GM04503 (cell line): ENCODE data around the gene TSPAN11.

Experiments used
- DNase-seq: peaks from one replicate; pipeline ENCODE4 v3.0.0-alpha.2; 2012; ENCODE audit warnings: low read depth

TSPAN11 gene

DNA sequence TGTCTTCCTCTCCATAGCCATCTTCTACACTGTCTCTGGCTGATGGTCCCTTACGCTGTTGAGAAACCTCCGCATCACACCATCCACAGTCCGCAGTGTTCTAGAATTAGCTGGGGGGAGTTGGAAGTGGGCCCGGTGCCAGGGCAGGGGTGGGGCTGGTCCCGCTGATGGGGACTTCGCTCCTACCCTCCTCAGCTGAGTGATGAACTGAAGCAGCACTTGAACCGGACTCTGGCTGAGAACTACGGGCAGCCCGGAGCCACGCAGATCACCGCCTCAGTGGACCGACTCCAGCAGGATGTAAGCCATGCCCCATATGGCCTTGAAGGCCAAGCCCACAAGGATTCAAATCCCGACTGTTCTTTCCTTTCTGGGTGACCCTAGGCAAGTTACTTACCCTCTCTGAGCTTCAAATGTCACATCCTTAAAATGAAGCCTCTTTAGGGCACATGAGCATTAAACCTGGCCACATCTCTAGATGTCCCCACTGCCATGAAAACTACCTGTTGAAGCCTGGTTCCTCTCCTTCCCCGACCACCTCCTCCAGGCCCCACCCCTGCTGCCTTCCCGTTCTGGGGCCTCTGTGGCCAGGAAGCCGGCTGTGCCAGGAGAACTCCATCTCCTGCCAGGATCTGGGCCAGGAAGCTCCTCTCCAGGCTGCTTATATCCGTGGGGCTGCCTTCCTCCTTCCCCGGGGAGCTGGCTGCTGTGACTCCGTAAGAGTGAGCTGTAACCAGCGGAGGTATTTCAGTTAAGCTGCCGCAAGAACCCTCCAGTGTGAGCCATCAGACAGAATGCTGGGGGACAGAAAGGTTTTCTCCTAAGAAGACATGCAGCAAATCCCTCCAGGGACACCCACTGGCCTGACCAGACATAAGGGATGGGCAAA is 53.1 kb downstream of the TSPAN11 start:
- no peak for DNase-seq

DNA sequence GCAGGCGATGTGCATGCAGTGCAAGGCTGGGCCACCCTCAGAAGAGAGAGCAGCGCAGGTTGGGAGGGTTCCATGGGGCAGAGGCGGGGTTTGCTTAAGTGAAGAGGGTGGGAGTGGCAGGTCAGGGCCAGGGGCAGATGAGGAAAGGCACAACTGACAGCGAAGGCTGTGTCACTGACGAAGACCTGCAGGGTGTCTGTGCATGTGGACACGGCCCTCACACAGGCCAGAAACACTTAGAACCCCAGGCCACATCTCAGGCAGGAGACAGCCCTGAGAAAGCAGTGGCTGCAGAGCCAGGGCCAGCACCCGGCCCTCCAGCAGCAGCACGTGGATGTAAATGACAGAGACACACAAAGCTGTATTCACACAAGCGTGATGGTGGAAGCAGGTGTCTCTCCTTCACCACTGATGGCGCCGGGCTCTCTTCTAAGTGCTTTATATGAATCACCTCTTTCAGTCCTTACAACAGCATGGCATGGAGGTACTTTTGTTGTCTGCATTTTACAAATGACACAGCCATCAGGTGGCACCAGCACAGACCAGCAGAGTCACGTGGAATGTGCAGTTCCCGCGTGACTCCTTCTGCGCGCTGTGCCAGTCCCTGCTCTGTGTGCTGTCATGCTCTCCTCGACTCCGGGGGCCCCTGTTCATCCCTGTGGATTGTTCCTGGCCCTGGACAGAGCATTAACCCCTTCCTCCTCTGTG is 54.6 kb downstream of the TSPAN11 start:
- no peak for DNase-seq

DNA sequence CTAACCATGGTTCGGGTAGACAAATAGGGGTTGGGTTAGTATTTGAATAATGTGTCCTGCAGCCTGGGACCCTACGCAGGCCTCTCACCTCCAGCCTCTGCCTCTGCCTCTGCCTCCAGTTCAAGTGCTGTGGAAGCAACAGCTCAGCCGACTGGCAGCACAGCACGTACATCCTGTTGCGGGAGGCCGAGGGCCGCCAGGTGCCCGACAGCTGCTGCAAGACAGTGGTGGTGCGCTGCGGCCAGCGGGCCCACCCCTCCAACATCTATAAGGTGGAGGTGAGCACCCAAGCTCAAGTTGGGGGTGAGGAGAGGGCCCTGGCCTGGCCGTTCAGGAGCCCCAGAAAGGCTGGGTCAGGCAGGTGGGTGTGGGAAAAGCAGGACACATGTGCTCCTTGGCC is 55.9 kb downstream of the TSPAN11 start:
- no peak for DNase-seq

DNA sequence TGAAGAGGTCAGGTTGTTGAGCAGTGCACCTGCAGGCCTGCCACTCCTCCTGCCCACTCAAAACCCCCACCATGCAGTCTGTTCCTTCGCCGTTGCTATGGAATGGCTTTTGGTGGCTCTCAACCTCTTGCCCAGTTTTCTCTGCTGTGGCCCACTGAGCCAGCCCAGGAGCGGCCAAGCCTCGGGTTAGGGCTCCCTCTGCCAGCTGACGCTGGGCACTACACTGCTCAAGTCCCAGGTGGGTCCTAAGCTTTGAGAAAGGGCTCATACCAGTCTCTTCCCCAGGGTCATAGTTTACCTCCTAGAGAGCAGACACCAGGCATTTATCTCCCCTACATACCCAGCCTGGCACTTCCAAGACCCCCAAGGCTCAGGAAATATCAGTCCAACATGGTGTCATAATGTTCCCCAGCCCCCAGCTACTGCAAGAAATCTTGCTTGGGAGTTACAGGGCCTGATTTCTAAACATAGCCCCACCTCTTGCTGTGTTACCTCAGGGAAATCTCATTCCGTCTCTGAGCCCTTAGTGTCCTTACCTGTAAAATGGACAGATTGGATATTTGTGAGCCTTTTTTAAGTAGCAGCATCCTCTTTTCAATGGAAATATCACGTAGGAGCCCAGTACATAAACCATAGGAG is 59.4 kb downstream of the TSPAN11 start:
- DNase-seq: no peak

DNA sequence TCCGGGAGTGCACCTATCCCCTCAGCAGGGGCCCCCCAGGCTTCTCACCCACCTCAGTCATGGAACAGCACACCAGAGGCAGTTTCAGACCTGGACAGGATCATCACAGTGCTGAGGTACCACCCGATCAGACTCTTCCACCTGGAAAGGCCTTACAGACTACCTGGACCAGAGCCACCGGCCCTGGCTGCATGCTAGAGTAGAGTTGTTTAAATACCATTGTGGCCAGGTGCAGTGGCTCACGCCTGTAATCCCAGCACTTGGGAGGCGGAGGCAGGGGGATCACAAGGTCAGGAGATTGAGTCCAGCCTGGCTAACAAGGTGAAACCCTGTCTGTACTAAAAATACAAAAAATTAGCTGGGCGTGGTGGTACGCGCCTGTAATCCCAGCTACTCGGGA is 61.5 kb downstream of the TSPAN11 start:
- no peak for DNase-seq

DNA sequence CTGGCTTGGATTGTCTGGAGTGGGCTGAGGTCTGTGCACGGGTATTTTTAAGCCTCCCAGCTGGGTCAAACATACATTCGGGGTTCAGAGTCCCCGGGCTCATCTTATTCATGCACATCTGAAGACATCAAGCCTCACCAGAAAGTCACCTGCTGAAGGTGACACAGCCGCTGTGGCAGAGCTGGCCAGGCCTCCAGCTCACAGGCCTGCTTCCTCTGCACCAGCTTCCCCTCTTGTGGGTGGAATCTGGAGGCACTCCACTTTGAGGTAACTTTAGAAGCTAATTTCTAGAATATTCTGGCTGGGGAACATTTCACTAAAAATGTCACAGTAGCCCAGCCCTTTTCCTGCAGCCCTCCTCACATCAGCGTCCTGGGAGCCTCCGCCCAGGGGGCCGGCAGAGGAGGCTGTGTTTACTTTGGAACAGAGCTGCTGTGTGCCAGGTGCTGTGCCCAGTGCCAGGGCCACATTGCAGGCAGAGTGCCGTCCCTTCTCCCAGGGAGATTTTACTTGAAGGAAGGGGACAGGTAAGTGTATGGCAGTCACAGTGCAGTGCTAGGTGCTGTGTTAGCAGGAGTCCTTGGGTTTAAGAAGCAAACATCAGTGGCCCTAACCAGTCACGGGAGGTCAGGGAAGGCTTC is 62.2 kb downstream of the TSPAN11 start:
- no peak for DNase-seq

DNA sequence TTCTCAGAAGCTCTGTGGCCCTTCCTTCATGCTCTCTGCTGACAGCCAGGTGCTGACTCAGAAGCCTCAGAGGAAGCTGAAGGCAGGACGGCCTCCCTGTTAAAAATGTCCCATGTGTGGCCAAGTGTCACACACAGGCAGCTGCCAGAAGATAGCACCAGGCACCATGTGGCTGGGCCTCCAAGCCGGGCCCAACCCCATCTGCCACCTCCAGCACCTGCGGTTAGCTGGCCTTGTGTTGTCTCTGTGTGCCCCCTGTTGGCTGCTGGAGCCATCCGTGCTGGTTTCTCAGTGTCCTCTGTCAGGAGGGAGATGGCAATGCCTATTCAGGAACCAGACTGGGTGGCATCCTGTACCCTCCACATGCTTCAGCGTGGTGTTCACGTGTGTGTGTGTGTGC is 63.2 kb downstream of the TSPAN11 start:
- no peak for DNase-seq

DNA sequence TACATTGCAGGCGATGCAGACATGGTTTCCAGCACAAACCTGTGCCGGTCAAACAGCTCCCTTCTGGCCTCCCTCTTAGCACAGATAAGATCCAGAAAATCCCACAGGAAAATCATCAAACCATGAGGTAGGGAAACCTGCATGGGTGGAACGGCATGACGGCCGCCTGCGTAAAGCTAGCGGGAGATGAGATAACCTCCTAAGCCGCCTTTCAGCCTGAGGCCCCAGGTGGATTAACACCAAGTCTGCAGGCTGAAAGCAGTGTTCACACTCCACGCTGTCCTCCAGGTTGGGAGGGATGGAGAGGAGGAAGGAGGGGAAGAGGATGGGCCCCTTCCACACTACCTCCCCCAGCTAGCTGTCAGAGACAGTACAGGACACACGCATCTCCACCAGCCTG is 63.8 kb downstream of the TSPAN11 start:
- no peak for DNase-seq

DNA sequence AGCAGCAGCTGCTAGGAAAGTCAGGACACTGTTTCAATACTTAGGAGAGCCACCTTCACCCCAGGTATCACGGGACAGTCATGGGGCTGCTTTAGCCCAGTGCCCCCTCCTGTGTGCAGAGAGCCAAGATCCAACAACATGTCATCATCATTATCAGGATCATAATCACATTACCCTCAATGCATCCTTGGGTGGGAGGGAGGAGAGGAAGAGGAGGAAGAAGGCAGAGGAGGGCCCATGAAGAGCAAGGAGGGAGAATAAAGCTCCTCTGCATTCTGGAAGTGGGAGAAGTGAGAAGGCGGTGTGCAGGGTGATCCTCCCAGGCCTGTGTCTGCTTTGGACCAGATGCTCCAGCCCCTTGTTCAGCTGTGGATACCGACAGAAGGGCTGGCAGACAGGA is 64.2 kb downstream of the TSPAN11 start:
- DNase-seq: no peak

DNA sequence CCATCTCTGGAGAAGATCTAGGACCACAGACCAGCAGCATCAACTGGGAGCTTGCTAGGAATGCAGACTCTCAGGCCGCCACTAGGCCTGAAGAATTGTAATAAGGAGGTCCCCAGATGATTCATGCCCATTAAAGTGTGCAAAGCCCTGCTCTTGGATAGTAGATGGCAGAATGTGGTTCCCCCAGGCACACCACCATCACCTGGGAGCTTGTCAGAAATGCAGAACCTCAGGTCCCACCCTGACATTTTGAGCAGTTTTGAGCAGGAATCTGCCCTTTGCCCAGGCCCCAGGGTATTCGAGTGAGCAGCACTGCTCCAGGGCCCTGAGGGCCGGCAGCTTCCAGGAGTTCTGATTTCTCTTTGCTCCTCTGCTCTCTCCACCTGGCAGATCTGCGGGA is 64.9 kb downstream of the TSPAN11 start:
- no peak for DNase-seq

DNA sequence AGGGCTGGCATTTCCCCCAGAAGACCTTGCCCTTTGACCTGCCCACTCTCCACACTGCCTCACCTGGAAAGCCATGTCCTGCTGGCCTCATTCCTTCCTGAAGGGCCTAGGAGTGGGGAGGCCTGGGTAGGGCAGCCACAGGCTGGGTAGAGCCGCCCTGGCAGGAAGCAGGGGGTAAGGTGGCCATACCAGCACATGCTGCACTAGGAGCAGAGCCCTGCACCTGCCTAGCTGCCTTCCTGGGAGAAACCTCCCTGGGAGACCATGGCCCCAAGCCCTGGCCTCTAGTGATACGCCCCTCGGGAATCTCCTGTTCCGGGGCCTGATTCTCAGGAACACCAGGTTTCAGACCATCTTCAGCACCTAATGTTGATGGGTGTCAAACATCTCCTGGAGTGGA is 65.8 kb downstream of the TSPAN11 start:
- DNase-seq: no peak

DNA sequence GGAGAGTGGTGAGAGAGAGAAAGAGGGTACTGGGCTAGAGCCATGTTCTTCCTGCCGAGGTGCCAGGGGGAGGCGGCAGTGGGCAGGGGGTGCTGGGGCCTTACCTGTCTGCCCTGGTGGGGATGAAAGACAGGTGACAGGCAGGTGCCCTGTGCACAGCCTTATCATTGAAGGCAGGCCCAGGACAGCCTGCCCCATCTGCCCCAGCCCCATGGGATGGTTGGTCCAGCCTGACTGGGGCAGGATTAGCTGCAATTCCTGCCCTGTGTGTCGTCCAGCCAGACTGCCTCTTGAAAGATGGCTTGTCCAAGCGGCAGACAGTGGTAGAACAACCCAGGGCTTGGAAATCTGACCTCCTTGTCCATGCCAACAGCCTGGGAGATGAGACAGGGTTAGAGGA is 67.2 kb downstream of the TSPAN11 start:
- DNase-seq: no peak

DNA sequence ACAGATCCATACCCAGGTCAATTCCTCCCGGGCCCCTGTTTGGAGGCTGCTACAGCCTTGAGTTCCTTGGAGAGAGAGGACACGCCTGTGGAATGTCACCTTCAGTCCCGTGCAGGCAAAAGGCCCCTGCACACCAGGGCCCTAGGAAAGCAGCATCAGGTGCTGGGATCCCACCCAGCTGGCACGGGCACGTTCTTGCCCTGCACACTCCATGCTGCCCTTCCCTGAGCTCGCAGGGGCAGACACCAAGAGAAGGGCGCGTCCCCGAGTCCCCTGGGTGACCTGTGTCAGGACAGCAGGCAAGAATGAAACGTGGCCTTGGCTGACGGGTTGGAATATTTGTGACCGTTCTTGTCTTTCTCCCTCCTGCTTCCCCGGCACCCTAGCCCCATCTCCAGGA is 67.7 kb downstream of the TSPAN11 start:
- no peak for DNase-seq

DNA sequence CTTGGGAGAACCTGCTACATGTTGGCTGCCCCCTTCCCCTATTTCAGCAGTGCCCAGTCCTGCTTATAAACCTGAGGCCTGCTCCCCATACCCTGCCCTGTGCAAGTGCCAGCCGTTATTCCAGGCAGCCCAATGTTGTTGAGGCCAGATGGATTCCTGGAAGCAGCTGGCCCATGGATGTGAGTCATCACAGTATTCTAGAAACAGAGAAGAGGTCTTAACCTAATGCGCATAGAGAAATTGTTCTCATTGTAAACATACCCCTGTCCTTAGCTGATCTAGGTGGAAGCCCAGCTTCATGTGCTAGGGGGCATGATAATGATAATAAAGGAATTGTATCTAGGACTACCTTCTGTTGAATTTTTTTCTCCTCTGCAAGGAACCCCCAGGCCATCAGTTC is 69.7 kb downstream of the TSPAN11 start:
- DNase-seq: no peak

DNA sequence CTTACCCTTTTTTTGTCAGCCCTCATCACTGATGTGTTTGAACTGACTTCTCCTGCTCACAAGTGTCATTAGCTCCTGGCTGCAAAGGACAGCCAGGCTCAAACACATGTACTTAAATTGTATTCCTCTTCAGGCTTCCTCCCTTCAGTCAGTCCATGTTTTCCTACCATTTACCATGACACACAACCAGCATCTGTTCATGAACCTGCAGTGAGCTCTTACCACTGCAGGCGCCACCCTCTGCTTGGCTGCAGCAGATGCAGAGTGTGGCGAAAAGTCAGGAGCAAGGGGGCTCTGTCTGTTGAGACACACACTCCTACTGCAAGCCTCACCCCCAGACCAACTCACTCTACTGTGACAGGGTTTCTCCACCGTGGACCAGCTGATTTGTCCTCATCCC is 70.2 kb downstream of the TSPAN11 start:
- no peak for DNase-seq

DNA sequence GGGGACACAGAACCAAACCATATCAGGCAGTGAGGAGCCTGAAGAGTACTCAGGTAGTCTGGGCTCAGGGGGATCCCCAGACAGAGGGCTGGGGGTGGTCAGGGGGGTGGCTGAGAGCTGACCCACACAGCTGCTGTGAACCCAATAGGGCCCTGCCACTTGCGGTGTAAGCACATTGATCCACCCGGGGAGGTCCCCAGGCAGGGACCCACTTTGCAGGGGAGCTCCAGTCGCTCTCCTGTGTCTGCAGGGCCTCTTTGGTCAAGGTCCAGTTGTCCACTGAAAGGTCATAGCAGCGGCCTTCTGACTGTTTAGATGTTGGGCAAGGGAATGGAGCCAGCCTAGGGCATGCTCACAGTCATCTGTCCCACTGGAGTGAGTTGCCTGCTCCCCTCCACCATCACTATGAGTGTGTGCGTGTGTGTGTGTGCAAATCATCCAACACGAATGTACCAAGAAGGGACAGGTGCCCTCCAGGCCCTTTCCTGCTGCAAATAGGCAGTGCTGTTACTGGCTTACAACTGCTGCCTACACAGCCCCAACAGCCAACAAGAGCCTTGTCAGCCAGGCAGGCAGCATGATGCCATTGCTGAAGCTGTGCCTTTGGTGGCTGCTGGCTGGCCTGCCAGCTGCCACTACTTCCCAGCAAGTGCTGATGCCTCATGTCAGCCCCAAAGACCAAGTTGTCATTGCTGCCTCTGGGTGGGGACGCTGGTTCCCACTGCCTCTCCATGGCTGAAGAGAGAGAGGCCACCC is 71.3 kb downstream of the TSPAN11 start:
- DNase-seq: no peak

DNA sequence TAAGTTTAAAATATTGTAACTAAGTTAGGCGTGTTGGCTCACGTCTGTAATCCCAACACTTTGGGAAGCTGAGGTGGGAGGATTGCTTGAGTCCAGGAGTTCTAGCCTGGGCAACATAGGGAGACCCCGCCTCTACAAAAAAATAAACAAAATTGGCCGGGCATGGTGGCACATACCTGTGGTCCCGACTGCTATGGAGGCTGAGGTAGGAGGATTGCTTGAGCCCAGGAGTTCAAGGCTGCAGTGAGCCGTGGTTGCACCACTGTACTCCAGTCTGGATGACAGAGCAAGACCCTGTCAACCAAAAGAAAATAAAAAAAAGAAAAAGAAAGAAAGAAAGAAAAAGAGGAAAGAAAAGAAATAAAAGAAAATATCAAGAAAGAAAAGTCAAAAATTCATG is 72.5 kb downstream of the TSPAN11 start:
- no peak for DNase-seq

DNA sequence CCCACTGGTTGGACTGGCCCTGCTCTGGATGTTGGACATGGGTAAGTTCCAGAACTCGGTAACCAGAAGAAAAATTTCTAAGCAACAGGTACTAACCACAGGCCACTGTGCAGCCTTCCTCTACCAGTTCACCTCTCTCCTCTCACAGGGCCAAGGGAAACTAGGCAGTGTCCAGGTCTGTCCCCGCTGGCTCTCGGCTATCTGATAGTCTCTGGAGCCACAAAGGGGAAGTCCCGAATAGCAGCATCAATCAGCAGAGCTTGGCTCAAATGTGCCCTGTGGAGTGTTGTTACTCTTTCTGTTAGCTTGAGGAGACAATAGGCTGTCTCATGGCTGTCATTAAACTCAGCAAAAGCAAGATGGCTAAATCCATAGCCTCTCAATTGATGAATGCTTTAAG is 73.2 kb downstream of the TSPAN11 start:
- DNase-seq: no peak

DNA sequence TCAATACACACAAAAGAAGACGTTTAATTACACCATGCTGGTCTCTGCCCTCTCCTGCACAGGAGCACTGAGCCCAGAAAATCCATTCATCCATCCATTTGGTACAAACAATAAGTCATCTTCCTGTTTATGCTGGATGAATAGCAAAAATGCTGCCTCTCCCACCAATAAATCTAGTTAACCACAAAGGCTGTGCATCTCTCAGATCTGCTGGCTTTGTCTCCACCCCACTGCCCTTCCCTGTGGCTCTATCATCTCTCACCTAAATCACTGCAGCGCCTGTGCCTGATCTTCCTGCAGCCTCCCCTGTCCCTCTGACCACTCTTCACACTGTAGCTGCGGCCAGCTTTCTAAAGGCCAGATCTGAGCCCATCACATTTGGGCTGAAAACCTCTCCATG is 74.2 kb downstream of the TSPAN11 start:
- DNase-seq: peak; percentile 55

DNA sequence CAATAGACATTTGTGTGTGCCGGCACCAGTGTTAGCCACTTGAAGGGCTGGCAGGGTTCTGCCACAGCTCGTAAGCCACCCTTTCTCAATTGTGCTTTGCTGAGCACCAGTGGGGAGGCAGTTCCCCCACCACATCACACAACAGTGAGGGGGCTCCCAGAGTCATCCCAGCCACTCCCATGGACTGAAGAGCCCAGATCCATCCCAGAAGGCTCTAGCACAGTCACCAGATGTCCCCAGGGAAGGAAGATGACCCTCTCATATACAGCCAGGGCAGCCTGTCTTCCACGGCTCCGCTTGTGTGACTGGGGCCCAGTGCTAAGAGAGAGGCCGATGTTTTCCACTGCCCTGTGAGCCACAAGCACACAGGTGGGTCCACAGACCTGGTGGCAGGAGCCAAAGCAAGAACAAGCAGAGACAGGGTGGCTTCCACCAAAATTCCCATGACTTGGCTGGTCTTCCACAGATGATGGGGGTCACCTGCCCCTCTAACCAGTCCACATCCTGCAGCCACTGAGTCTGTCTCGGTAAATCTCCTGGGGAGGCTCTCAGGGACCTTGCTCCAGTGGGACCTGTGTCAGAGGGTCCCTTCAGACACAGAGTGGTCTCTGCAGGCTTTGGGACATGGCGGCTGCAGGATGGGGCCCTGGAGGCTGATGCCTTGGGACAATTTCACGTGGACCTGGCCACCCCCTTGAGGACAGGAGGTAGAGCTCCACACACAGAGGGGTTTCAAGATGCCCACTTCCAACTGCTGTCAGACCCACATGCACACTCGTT is 75.2 kb downstream of the TSPAN11 start:
- no peak for DNase-seq

DNA sequence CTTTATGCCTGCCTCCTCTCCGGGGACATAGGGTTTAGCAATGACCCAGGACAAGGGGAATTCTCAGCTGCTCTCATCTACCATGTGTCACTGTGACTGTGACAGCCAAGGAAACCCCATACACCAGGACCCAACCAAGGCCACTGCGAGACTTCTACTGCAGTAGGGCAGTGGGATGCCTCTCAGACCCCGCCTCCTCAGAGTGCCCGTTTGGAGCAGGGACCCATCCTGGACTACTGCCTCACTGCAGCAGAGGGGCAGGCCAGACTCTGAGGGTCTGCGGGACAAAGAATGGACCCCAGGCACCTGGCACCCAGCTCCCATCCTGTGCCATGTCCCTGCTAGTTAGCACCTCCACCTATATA is 75.8 kb downstream of the TSPAN11 start:
- no peak for DNase-seq
